ENCODE results near the gene ASIC3. TPM values are rescaled to one million over a fixed set of nuclear protein-coding genes. Genes with fewer than 3 reads are reported as not detected.
"Not testable (repeated sequence)": the region's sequence is repeated elsewhere in the genome, so short reads cannot be mapped to it uniquely, and the experiment has no call there.

Gene ASIC3
- total and polyA plus RNA-seq, 2 donors (not counting 3 experiments of a cell fraction or from before 2014, with no cell fraction given): 0.69 to 0.70 TPM

DNA sequence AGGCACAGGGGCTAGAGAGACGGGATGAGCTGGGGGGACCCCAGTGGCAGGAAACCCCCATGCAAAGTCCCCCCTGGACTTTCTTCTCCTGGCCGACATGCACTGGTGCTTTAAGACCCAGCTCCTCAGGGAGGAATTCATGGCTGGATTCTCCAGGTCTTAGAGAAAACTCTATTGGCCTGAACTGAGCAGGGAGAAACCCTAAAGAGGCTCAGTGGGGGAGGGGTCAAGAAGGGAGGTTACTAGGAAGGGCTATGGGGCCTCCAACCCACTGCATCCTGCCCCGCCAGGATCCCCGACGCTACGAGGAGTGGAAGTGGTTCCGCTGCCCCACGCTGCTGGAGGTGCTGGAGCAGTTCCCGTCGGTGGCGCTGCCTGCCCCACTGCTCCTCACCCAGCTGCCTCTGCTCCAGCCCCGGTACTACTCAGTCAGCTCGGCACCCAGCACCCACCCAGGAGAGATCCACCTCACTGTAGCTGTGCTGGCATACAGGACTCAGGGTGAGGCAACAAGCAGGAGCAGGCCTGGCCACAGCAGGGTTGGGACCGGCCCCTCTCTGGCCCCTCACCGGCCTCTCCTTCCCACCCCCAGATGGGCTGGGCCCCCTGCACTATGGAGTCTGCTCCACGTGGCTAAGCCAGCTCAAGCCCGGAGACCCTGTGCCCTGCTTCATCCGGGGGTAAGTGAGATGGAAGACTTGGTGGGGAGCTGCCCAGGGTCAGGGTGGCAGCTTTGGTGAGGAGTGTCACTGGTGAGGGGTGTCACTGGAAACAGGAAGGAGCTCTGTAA, 37.8 kb upstream of the ASIC3 start:
- H2AFZ ChIP-seq (ENCODE audit: low read depth, low read length): no peak overlapping the region
- no peak overlapping the region for H3K27ac ChIP-seq (ENCODE audit: insufficient read depth, low read depth, low read length)
- no peak overlapping the region for H3K4me2 ChIP-seq (ENCODE audit: insufficient read depth, low read length)
- H3K4me3 ChIP-seq (replicated peaks in 1 of 3; ENCODE audit: insufficient read depth in 1 of 3, low read depth in 1 of 3, low read length in 3 of 3): no peak overlapping the region
- H3K4me1 ChIP-seq (ENCODE audit: control insufficient read depth, extremely low read depth, insufficient read depth, low read length): peaks cover 35% of the 10 kb centered on the region
- peak; percentile 35 for TF ChIP-seq POLR2AphosphoS5 (IDR thresholded peaks at IDR 0.05; ENCODE audit: insufficient read depth, low read depth, low read length)
- TF ChIP-seq, protein P1, sequence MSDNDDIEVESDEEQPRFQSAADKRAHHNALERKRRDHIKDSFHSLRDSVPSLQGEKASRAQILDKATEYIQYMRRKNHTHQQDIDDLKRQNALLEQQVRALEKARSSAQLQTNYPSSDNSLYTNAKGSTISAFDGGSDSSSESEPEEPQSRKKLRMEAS (IDR thresholded peaks at IDR 0.05; ENCODE audit: insufficient read depth, insufficient read length): no peak
- H3K9ac ChIP-seq (replicated peaks; ENCODE audit: extremely low read depth, insufficient read depth, low read length): no peak overlapping the region
- H3K9me1 ChIP-seq (replicated peaks; ENCODE audit: control insufficient read depth, extremely low read depth, insufficient read depth, low read length): no peaks in the 10 kb centered on the region
- ChIA-PET CTCF (interaction anchor here (0.9 to 9.4 kb wide), 13 partner anchors 10 to 725 kb away, joined by 3 to 107 read pairs (median 6); partner anchors contain the start of genes ATG9B and NOS3), POLR2A (no interaction called here)
- intact Hi-C loops (cut with micrococcal nuclease) (no loop called here), dilution Hi-C loops (cut with MboI; ENCODE audit: extremely low pct_ligation_motif_present, low sequenced_read_pairs) (no loop called here)
- FAIRE-seq: no peak
- no peaks in the 10 kb centered on the region for H3K27me3 ChIP-seq (ENCODE audit: control insufficient read depth in 2 of 2, insufficient read depth in 2 of 2, low read length in 2 of 2)
- no peaks in the 10 kb centered on the region for H3K9me3 ChIP-seq (replicated peaks; ENCODE audit: control insufficient read depth, insufficient read depth, low read length)
- DNase-seq (ENCODE audit: low read depth, low spot score): no peak
- no peaks in the 10 kb centered on the region for H4K20me1 ChIP-seq (replicated peaks; ENCODE audit: control insufficient read depth, extremely low read depth, insufficient read depth, low read length)
- peaks cover 0 to 26% of the 10 kb centered on the region in 2 experiments for H3K36me3 ChIP-seq (ENCODE audit: control insufficient read depth in 2 of 2, extremely low read depth in 1 of 2, insufficient read depth in 2 of 2, low read length in 2 of 2)
- no TSS peak for BruUV-seq (replicated peaks)
- no peaks in the 10 kb centered on the region for H3K79me2 ChIP-seq (ENCODE audit: control insufficient read depth, insufficient read depth, low read length)

DNA sequence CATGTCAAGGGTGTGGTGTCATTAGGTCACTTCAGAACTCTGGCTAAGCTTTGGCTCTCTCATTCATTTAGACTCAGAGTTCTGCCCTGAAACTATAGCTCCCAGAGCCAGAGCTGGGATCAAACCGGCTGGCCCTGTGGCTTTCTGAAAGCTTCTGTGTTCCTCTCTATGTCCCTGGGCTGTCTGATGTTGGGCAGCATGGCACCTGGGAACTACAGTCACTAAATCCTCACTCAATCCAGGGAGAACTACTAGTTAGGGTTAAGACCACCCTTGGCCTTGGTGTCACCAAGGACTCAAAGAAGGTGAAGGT, 37.3 kb upstream of the ASIC3 start:
- Histone ChIP-seq H3K79me2 (ENCODE audit: control insufficient read depth, insufficient read depth, low read length) (no peaks in the 10 kb centered on the region), H3K4me3 (replicated peaks in 1 of 3; ENCODE audit: insufficient read depth in 1 of 3, low read depth in 1 of 3, low read length in 3 of 3) (no peak overlapping the region), H2AFZ (ENCODE audit: low read depth, low read length) (no peak overlapping the region), H3K27me3 (ENCODE audit: control insufficient read depth in 2 of 2, insufficient read depth in 2 of 2, low read length in 2 of 2) (no peaks in the 10 kb centered on the region), H3K4me2 (ENCODE audit: insufficient read depth, low read length) (no peak overlapping the region), H3K36me3 (ENCODE audit: control insufficient read depth in 2 of 2, extremely low read depth in 1 of 2, insufficient read depth in 2 of 2, low read length in 2 of 2) (peaks cover 0 to 24% of the 10 kb centered on the region in 2 experiments), H3K9ac (replicated peaks; ENCODE audit: extremely low read depth, insufficient read depth, low read length) (no peak overlapping the region), H3K4me1 (ENCODE audit: control insufficient read depth, extremely low read depth, insufficient read depth, low read length) (peaks cover 35% of the 10 kb centered on the region), H4K20me1 (replicated peaks; ENCODE audit: control insufficient read depth, extremely low read depth, insufficient read depth, low read length) (no peaks in the 10 kb centered on the region), H3K9me3 (replicated peaks; ENCODE audit: control insufficient read depth, insufficient read depth, low read length) (no peaks in the 10 kb centered on the region), H3K9me1 (replicated peaks; ENCODE audit: control insufficient read depth, extremely low read depth, insufficient read depth, low read length) (no peaks in the 10 kb centered on the region), H3K27ac (ENCODE audit: insufficient read depth, low read depth, low read length) (no peak overlapping the region)
- CTCF ChIA-PET: interaction anchor here (0.6 to 9.4 kb wide), 11 partner anchors 9 to 726 kb away, joined by 3 to 107 read pairs (median 6); partner anchors contain the start of genes ATG9B and NOS3
- DNase-seq (ENCODE audit: low read depth, low spot score) (no peak), FAIRE-seq (no peak)
- dilution Hi-C loops (cut with MboI; ENCODE audit: extremely low pct_ligation_motif_present, low sequenced_read_pairs): no loop called here
- no peak for TF ChIP-seq POLR2A (IDR thresholded peaks at IDR 0.05; ENCODE audit: low read depth, low read length)
- no peak for TF ChIP-seq FOS (IDR thresholded peaks at IDR 0.05; ENCODE audit: borderline replicate concordance, insufficient read depth, low read length)
- no peak for TF ChIP-seq EZH2 (IDR thresholded peaks at IDR 0.05; ENCODE audit: borderline replicate concordance, low read depth, low read length, severe bottlenecking)
- TF ChIP-seq, protein P1 (IDR thresholded peaks at IDR 0.05; ENCODE audit: insufficient read depth, insufficient read length): no peak
- no peak for TF ChIP-seq MYC (IDR thresholded peaks at IDR 0.05; ENCODE audit: low read depth, low read length)
- POLR2A ChIA-PET: no interaction called here
- intact Hi-C loops (cut with micrococcal nuclease): no loop called here
- BruUV-seq (replicated peaks): no TSS peak

GRCh38 chr7:151011616-151012015, 36.7 kb upstream of the ASIC3 start:
- H3K4me2 ChIP-seq (ENCODE audit: insufficient read depth, low read length); H3K27ac ChIP-seq (ENCODE audit: insufficient read depth, low read depth, low read length); H3K27me3 ChIP-seq (ENCODE audit: control insufficient read depth in 2 of 2, insufficient read depth in 2 of 2, low read length in 2 of 2); BruUV-seq (replicated peaks); H2AFZ ChIP-seq (ENCODE audit: low read depth, low read length); dilution Hi-C loops (cut with MboI; ENCODE audit: extremely low pct_ligation_motif_present, low sequenced_read_pairs); H3K4me3 ChIP-seq (replicated peaks in 1 of 3; ENCODE audit: insufficient read depth in 1 of 3, low read depth in 1 of 3, low read length in 3 of 3); H4K20me1 ChIP-seq (replicated peaks; ENCODE audit: control insufficient read depth, extremely low read depth, insufficient read depth, low read length); POLR2A ChIA-PET; H3K9me3 ChIP-seq (replicated peaks; ENCODE audit: control insufficient read depth, insufficient read depth, low read length); H3K9me1 ChIP-seq (replicated peaks; ENCODE audit: control insufficient read depth, extremely low read depth, insufficient read depth, low read length); H3K9ac ChIP-seq (replicated peaks; ENCODE audit: extremely low read depth, insufficient read depth, low read length); FAIRE-seq; DNase-seq (ENCODE audit: low read depth, low spot score); H3K79me2 ChIP-seq (ENCODE audit: control insufficient read depth, insufficient read depth, low read length): not testable (repeated sequence)
- intact Hi-C loops (cut with micrococcal nuclease): loop anchor here (1.0 kb wide), 1 partner anchor 100 kb away; no protein-coding TSS in a partner anchor
- H3K4me1 ChIP-seq (ENCODE audit: control insufficient read depth, extremely low read depth, insufficient read depth, low read length): peaks cover 31% of the 10 kb centered on the region
- CTCF ChIA-PET: interaction anchor here (0.6 to 9.4 kb wide), 11 partner anchors 9 to 726 kb away, joined by 3 to 107 read pairs (median 6); partner anchors contain the start of genes ATG9B and NOS3
- H3K36me3 ChIP-seq (ENCODE audit: control insufficient read depth in 2 of 2, extremely low read depth in 1 of 2, insufficient read depth in 2 of 2, low read length in 2 of 2): peaks cover 0 to 23% of the 10 kb centered on the region in 2 experiments

All from endothelial cell of umbilical vein (primary cell).